ENCODE measurements around the gene TRIM13.

Gene TRIM13

GRCh38 chr13:50065712-50066111 is 68.9 kb downstream of the TRIM13 start:
- DNase-seq (ENCODE audit: low spot score): no peak

Data from kidney tubule cell (primary cell).